Fibroblast of villous mesenchyme (primary cell): ENCODE results near the gene PAFAH1B2. TPM values are rescaled to one million over a fixed set of nuclear protein-coding genes. Genes with fewer than 3 reads are reported as not detected.

ENCODE experiments used
- DNase-seq: peaks from one replicate; pipeline ENCODE4 v3.0.0-alpha.2; 2010; ENCODE audit warnings: low read depth
- H3K4me3 ChIP-seq: 2 replicates; pipeline ENCODE4 v1.5.1; 2011; ENCODE audit warnings: low read depth, mild to moderate bottlenecking, low read length
- total RNA-seq: library from RNA; depleted of rRNA; stranded (reverse); fragments of >200 nt; gene quantifications from 2 replicates; pipeline ENCODE4 v1.2.3, GENCODE V29; 2012
- TF ChIP-seq, protein P1 (sequence below): IDR thresholded peaks from 2 replicates; pipeline ENCODE4 v1.5.1; 2012; ENCODE audit warnings: low read depth, mild to moderate bottlenecking, low read length; ENCODE audit not compliant: insufficient read depth

The PAFAH1B2 gene
- total RNA-seq, 1 donor, result 200 TPM

- no peak overlapping the region for H3K4me3 ChIP-seq
- TF ChIP-seq, protein P1, sequence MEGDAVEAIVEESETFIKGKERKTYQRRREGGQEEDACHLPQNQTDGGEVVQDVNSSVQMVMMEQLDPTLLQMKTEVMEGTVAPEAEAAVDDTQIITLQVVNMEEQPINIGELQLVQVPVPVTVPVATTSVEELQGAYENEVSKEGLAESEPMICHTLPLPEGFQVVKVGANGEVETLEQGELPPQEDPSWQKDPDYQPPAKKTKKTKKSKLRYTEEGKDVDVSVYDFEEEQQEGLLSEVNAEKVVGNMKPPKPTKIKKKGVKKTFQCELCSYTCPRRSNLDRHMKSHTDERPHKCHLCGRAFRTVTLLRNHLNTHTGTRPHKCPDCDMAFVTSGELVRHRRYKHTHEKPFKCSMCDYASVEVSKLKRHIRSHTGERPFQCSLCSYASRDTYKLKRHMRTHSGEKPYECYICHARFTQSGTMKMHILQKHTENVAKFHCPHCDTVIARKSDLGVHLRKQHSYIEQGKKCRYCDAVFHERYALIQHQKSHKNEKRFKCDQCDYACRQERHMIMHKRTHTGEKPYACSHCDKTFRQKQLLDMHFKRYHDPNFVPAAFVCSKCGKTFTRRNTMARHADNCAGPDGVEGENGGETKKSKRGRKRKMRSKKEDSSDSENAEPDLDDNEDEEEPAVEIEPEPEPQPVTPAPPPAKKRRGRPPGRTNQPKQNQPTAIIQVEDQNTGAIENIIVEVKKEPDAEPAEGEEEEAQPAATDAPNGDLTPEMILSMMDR, result no peak
- peak; percentile 46 for DNase-seq
Measured at GRCh38 chr11:117218133-117218915, 74.2 kb downstream of the PAFAH1B2 start.

DNA sequence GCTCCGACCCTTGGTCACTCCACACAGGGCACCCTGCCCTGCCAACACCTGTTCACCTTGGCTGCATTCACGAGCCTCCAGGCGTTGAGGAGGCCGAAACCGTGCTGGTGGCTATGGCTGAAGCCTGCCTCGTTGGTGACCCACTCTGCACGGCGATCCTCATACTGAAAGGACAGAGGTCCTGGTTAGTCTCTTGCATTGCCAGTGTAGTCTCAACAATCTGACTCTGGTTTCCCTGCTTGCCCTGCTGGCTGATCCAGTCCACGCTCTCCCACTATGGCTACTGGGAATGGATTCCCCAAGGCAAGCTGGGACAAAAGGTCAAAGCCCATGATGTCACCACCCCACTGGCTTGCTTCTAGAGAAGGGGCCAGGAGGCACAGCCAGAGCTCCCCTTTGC is 74.9 kb downstream of the PAFAH1B2 start:
- TF ChIP-seq, protein P1, result no peak
- no peak for DNase-seq
- H3K4me3 ChIP-seq, result no peak overlapping the region

DNA sequence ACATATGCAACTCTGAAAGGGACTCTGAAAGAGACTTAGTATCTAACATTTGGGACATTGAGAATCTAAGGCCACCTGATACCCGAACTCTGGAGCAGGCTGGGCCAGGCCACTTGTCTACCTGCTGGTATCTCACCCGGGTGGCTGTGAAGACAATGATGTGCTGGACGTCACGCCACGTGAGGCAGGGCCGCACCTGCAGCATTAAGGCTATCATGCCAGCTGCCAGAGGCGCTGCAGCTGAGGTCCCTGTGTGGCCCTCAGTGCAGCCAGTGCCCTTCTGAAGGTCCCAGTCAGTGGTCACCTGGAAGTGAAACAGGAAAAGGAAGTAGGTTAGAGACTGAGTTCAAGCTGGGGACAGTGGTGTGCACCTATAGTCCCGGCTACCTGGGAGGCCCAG is 75.4 kb downstream of the PAFAH1B2 start:
- H3K4me3 ChIP-seq, result no peak overlapping the region
- TF ChIP-seq, protein P1, result no peak
- DNase-seq, result no peak

GRCh38 chr11:117219995-117220394 is 75.9 kb downstream of the PAFAH1B2 start:
- no peak overlapping the region for H3K4me3 ChIP-seq
- DNase-seq, result no peak
- TF ChIP-seq, protein P1, result no peak

DNA sequence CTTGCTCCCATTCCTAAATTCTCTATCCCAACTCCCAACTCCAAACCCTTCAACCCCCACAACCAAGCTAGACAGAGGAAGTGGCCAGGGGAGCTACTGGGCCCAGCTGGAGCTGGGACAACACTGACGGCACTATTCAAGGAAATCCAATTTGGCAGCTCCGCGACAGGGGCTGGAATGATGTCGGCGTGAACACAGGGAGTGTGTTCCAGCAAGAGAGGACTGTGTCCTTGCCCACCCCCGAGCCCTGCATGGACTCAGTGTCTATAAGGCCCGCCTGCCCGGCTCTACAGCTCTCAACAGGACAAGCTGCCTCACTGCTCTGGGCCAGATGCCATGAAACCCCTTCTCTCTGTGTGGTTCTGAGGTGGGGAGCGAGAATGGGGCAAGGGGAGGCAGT is 76.5 kb downstream of the PAFAH1B2 start:
- DNase-seq, result no peak
- H3K4me3 ChIP-seq, result no peak overlapping the region
- TF ChIP-seq, protein P1, result no peak

DNA sequence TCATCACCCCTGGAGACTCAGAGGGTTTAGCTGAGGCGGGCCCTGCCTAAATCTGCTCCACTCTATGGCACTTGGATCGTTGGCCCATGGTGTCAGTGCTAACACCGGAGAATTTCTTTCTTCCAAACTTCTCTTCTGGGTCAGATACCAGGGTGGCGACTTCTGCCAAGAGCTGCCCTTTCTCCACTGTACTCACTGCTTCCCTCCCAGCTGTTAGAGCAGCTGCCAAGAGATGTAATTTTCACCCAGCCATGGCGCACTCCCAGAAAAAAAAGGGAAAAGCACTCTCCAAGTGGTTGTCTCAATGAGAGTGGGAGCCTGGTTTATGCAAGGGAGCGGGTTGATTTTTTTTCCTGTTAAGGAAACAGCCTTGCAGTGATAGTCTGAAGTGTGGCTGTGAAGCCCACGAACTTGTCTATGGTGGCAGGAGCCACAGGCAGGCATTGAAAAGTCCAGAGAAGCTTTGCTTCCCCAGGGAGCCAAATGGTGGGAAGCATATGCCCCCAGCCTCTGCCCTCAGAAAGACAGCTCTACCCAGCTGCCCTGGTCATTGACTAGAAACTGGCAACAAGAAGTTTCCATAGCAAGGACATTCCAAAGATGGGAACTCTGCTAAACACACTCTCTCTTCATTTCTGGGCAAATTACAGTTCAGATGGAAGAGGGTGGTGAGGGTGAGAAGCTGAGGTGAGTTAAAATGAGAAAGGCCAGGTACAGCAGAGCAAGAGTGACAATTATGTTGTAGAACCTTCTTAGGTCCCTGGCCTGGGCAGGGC is 77.1 kb downstream of the PAFAH1B2 start:
- no peak for DNase-seq
- H3K4me3 ChIP-seq, result no peak overlapping the region

More for the DNA sequence above, 77.1 kb downstream of the PAFAH1B2 start:
- TF ChIP-seq, protein P1, result no peak
